ENCODE results near the gene LAMA3. TPM values are rescaled to one million over a fixed set of nuclear protein-coding genes. Genes with fewer than 3 reads are reported as not detected.

The LAMA3 gene
- polyA plus RNA-seq, 1 of the 3 experiments (the other 2 are of a cell fraction), result 3.5 TPM

DNA sequence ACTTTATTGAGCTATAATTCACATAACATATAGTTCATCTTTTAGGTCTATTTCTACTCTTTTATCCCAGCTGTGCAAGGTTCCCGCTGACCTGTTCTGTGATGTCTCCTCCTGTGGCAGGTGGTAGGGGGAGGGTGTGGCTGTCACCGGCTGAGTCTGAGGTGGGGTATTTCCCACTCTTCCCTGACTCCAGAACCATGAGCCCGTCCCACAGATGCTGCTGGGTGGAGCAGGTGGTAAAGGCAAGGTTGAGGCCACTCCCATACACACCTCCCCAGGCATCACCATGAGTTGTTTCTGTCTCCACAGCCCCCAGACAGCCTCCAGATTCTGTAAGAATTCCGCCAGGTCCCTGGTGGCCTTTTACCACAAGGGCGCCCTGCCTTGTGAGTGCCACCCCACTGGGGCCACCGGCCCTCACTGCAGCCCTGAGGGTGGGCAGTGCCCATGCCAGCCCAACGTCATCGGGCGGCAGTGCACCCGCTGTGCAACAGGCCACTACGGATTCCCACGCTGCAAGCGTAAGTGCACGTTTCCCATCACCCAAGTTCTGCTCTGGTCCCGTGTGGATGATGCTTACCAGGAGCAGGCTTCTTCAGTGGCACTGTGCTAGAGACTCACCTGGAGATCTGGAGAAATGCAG lies 156.9 kb downstream of the LAMA3 start:
- Histone ChIP-seq H3K9me2 (no peaks in the 10 kb centered on the region), H4K20me1 (ENCODE audit: insufficient read depth) (no peaks in the 10 kb centered on the region), H3K79me2 (ENCODE audit: insufficient read depth) (no peaks in the 10 kb centered on the region), H3K27ac (ENCODE audit: low read depth in 2 of 2, low read length in 1 of 2) (no peak overlapping the region), H3K9ac (no peak overlapping the region), H3K4me1 (ENCODE audit: control insufficient read depth in 1 of 2, insufficient read depth in 2 of 2, low read depth in 1 of 2, low read length in 1 of 2) (no peaks in the 10 kb centered on the region; a peak in 1 of 4 replicates), H3K4me3 (ENCODE audit: low read depth in 2 of 2, low read length in 1 of 2) (no peak overlapping the region), H3K9me3 (no peaks in the 10 kb centered on the region), H2AFZ (ENCODE audit: low read depth) (no peak overlapping the region), H3K27me3 (ENCODE audit: insufficient read depth) (no peaks in the 10 kb centered on the region), H3F3A (replicated peaks; ENCODE audit: insufficient read depth) (peaks cover 3% of the 10 kb centered on the region), H3K36me3 (replicated peaks in 1 of 2; ENCODE audit: control insufficient read depth in 1 of 2, insufficient read depth in 2 of 2, low read length in 1 of 2) (no peaks in the 10 kb centered on the region), H3K4me2 (no peak overlapping the region)
- DNase-seq, result no peak
- CTCF ChIA-PET, result interaction anchor here (1.0 to 1.4 kb wide), 2 partner anchors 16 to 73 kb away, joined by 3 to 4 read pairs; no protein-coding TSS in a partner anchor
- WGBS (ENCODE audit: low lambda C conversion rate), result 92% methylated on average over 9 of the region's 15 CpGs
- TF ChIP-seq EP300 (IDR thresholded peaks at IDR 0.05; ENCODE audit: borderline replicate concordance in 1 of 2, low read depth in 1 of 2, low read length in 1 of 2) (no peak), EZH2phosphoT487 (IDR thresholded peaks at IDR 0.05; ENCODE audit: borderline replicate concordance, low read depth) (no peak), TAF1 (IDR thresholded peaks at IDR 0.05; ENCODE audit: borderline replicate concordance, low read depth, low read length) (no peak), RXRA (IDR thresholded peaks at IDR 0.05; ENCODE audit: borderline replicate concordance, low read depth) (no peak), MEF2A (IDR thresholded peaks at IDR 0.05; ENCODE audit: borderline replicate concordance, low read depth) (no peak), TEAD4 (IDR thresholded peaks at IDR 0.05; ENCODE audit: borderline replicate concordance, insufficient read depth) (no peak), POLR2AphosphoS5 (IDR thresholded peaks at IDR 0.05; ENCODE audit: low read depth, low read length) (no peak), GATA2 (CRISPR knock-in tag; IDR thresholded peaks at IDR 0.05) (no peak), CHD2 (IDR thresholded peaks at IDR 0.05; ENCODE audit: low read length, partially characterized antibody) (no peak)
- TF ChIP-seq, protein P1, sequence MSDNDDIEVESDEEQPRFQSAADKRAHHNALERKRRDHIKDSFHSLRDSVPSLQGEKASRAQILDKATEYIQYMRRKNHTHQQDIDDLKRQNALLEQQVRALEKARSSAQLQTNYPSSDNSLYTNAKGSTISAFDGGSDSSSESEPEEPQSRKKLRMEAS (IDR thresholded peaks at IDR 0.05; ENCODE audit: low read depth), result no peak
- TF ChIP-seq, protein P2, sequence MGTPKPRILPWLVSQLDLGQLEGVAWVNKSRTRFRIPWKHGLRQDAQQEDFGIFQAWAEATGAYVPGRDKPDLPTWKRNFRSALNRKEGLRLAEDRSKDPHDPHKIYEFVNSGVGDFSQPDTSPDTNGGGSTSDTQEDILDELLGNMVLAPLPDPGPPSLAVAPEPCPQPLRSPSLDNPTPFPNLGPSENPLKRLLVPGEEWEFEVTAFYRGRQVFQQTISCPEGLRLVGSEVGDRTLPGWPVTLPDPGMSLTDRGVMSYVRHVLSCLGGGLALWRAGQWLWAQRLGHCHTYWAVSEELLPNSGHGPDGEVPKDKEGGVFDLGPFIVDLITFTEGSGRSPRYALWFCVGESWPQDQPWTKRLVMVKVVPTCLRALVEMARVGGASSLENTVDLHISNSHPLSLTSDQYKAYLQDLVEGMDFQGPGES (IDR thresholded peaks at IDR 0.05; ENCODE audit: low read depth, low read length), result no peak
- POLR2A ChIA-PET, result no interaction called here

DNA sequence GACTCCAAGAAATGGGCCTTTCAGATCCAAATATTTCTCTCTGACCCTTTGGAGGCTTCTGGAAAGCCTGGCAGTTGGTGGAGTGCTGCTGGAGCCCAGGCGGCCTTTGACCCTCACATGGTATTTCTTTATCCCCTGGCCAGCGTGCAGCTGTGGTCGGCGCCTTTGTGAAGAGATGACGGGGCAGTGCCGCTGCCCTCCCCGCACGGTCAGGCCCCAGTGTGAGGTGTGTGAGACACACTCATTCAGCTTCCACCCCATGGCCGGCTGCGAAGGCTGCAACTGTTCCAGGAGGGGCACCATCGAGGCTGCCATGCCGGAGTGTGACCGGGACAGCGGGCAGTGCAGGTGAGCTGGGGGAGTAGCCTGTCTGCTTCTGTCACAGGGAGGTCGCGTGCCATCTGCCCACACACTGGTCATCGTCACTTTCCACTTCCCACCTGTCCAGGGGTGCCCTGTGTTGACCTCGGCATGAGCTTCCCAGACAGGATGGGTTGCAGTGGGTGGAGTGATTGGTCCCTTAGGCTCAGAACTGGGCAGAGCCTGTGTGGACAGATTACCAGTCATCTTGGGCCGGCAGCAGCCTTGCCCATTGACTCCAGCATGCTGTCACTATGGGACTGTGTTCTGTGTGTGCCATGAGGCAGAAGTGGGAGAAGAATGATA lies 158.2 kb downstream of the LAMA3 start:
- TF ChIP-seq, protein P3, sequence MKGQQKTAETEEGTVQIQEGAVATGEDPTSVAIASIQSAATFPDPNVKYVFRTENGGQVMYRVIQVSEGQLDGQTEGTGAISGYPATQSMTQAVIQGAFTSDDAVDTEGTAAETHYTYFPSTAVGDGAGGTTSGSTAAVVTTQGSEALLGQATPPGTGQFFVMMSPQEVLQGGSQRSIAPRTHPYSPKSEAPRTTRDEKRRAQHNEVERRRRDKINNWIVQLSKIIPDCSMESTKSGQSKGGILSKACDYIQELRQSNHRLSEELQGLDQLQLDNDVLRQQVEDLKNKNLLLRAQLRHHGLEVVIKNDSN (IDR thresholded peaks at IDR 0.05; ENCODE audit: borderline replicate concordance, low read depth), result no peak
- no peak for DNase-seq
- Histone ChIP-seq H3K27me3 (ENCODE audit: insufficient read depth) (no peaks in the 10 kb centered on the region), H3K36me3 (replicated peaks in 1 of 2; ENCODE audit: control insufficient read depth in 1 of 2, insufficient read depth in 2 of 2, low read length in 1 of 2) (no peaks in the 10 kb centered on the region), H2AFZ (ENCODE audit: low read depth) (no peak overlapping the region), H3K9me2 (no peaks in the 10 kb centered on the region), H3K4me1 (ENCODE audit: control insufficient read depth in 1 of 2, insufficient read depth in 2 of 2, low read depth in 1 of 2, low read length in 1 of 2) (no peaks in the 10 kb centered on the region; a peak in 1 of 4 replicates), H3K79me2 (ENCODE audit: insufficient read depth) (no peaks in the 10 kb centered on the region), H3K9ac (no peak overlapping the region), H3F3A (replicated peaks; ENCODE audit: insufficient read depth) (peaks cover 3% of the 10 kb centered on the region), H3K4me3 (ENCODE audit: low read depth in 2 of 2, low read length in 1 of 2) (no peak overlapping the region), H3K9me3 (no peaks in the 10 kb centered on the region), H4K20me1 (ENCODE audit: insufficient read depth) (no peaks in the 10 kb centered on the region), H3K27ac (ENCODE audit: low read depth in 2 of 2, low read length in 1 of 2) (no peak overlapping the region), H3K4me2 (no peak overlapping the region)
- WGBS (ENCODE audit: low lambda C conversion rate), result 93% methylated on average over 13 of the region's 19 CpGs
- ChIA-PET POLR2A (no interaction called here), CTCF (interaction anchor here (1.2 kb wide), 1 partner anchor 22 kb away, joined by 3 read pairs; no protein-coding TSS in a partner anchor)

Measured in SK-N-SH (cell line).